ENCODE results near the gene PSMD9. TPM values are rescaled to one million over a fixed set of nuclear protein-coding genes. Genes with fewer than 3 reads are reported as not detected.

PSMD9 gene
- total RNA-seq, result 120 and 142 TPM in 2 replicates

GRCh38 chr12:121888478-121889273 is at the start of gene PSMD9:
TSS of gene PSMD9 (plus strand) at chr12:121888790. CDS start at chr12:121888857, 67 bp downstream.

DNA sequence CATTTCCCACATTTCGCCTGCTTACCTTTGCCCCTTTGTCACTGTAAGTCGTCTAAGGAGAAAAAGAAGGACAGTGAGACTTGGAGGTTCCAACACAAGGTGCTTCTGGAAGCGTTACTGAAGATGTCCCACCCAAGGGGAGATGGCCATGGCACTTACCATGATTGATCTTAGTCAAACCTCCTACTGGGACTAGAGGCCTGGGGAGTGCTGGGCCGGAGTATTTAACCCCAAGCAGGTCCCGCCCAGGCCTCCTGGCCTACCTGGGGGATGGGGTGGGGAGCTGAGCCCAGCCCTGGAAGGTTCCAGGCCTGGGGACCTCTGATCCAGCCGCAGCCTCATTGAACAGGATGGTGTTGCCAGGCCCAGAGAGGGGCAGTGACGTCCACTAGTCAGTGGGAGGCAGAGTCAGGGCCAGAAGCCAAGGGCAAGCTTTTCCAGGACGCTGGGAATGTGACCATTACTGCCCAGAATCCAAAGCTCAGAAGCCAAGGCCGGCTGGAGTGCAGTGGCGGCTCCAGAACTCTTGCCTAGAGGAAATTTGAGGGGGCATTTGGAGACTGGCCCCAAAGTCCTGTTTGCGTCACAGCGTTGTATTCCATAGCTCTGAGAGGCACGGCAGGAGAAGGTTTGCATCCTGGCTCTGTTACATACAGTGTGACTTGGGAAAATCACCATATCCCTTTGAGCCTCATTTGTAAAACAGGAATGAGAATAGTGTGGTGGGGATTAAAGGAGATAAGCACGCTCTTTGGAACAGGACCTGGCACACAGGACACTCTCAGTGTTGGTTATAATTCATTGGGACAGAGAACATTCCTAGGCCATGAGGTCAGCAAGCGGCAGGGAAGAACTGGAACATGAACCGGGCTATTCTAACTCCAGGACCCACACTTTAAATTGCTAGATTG is 29.7 kb upstream of the PSMD9 start, which contains the start of gene HPD:
TSS of gene HPD (minus strand) at position 198 of the 911 bp plus-strand sequence. CDS start at position 162, 36 bp downstream.

GRCh38 chr12:121917950-121918678 is 29.5 kb downstream of the PSMD9 start, which contains the start of gene CFAP251:
TSS of gene CFAP251 (plus strand) at chr12:121918592. CDS start at chr12:121921306, 2,714 bp downstream.

Other genes starting within 250 kb of the PSMD9 start
- under 0.01 TPM in 2 replicates for gene MORN3, start 219.1 kb upstream of the PSMD9 start, total RNA-seq
- 8.6 and 13.6 TPM in 2 replicates for gene TMEM120B, start 176.0 kb upstream of the PSMD9 start, total RNA-seq
- gene RHOF, start 95.1 kb upstream of the PSMD9 start, total RNA-seq, result 14.9 and 15.0 TPM in 2 replicates
- gene SETD1B, start 84.8 kb upstream of the PSMD9 start, total RNA-seq, result 2.0 and 3.2 TPM in 2 replicates
- 1.2 and 2.8 TPM in 2 replicates for gene HPD, start 29.9 kb upstream of the PSMD9 start, total RNA-seq
- gene CFAP251, start 29.8 kb downstream of the PSMD9 start, total RNA-seq, result 2.0 and 6.2 TPM in 2 replicates
- gene BCL7A, start 133.1 kb downstream of the PSMD9 start, total RNA-seq, result 0.29 and 1.9 TPM in 2 replicates
- 13.3 and 17.7 TPM in 2 replicates for gene MLXIP, start 190.0 kb downstream of the PSMD9 start, total RNA-seq

Data from myometrial cell (primary cell).